Endothelial cell of umbilical vein (primary cell): ENCODE measurements around the gene RAB3IL1. TPM values are rescaled to one million over a fixed set of nuclear protein-coding genes. Genes with fewer than 3 reads are reported as not detected.

ENCODE experiments used
- BruUV-seq: library from RNA; stranded (reverse); fragments of 400-500 nt; replicated peaks from 2 replicates; lab custom pipeline; 2021; lab: Mats Ljungman, UMichigan
- CTCF ChIA-PET: fragments of 300-600, 350-600 bp; sonication (Branson Sonifier 250); formaldehyde crosslinking; loops from one replicate; lab custom pipeline; 2021; ENCODE audit warnings: antibody characterized with exemption, inconsistent platforms; lab: Charles Lee
- POLR2A ChIA-PET: fragments of 300-600, 350-600 bp; sonication (Branson Sonifier 250); formaldehyde crosslinking; loops from one replicate; lab custom pipeline; 2021; ENCODE audit warnings: antibody characterized with exemption, inconsistent platforms; lab: Charles Lee
- DNase-seq: peaks from one replicate; pipeline ENCODE4 v3.0.0-alpha.2; 2011; ENCODE audit warnings: low read depth, low spot score
- FAIRE-seq: peaks from 2 replicates; lab custom pipeline; 2011; peaks lifted over from hg19 to GRCh38; lab: Jason Lieb, UNC
- H2AFZ ChIP-seq: 2 replicates; pipeline ENCODE4 v1.6.0; 2012; ENCODE audit warnings: low read depth, low read length, control low read depth, inconsistent platforms
- H3K27ac ChIP-seq: 2 replicates; pipeline ENCODE4 v1.5.1; 2011; ENCODE audit warnings: low read depth, mild to moderate bottlenecking, control low read depth, low read length, moderate library complexity; ENCODE audit not compliant: insufficient read depth
- H3K27me3 ChIP-seq, 2 experiments: 2 replicates each; pipeline versions ENCODE4 v1.6.0 to v1.6.1; 2011; ENCODE audit warnings: low read length in 2 of 2, mixed read lengths in 1 of 2; ENCODE audit not compliant: control insufficient read depth in 2 of 2, insufficient read depth in 2 of 2
- H3K36me3 ChIP-seq, 2 experiments: 2 replicates in 1 of 2; 3 replicates in 1 of 2; pipeline ENCODE4 v1.5.1; 2011; ENCODE audit warnings: low read length in 2 of 2, mild to moderate bottlenecking in 1 of 2, moderate library complexity in 1 of 2; ENCODE audit not compliant: control insufficient read depth in 2 of 2, insufficient read depth in 2 of 2; ENCODE audit errors: extremely low read depth in 1 of 2
- H3K4me1 ChIP-seq: 3 replicates; pipeline ENCODE4 v1.5.1; 2011; ENCODE audit warnings: mild to moderate bottlenecking, low read length; ENCODE audit not compliant: control insufficient read depth, insufficient read depth; ENCODE audit errors: extremely low read depth
- H3K4me2 ChIP-seq: 2 replicates; pipeline ENCODE4 v1.6.1; 2011; ENCODE audit warnings: low read length, control low read depth, mixed read lengths; ENCODE audit not compliant: insufficient read depth
- H3K4me3 ChIP-seq, 3 experiments: fragments of 200-600 bp in 1 of 3; sonication (generic), shearing (Covaris generic) in 1 of 3; replicated peaks in 1 of 3; 2 replicates each; pipeline ENCODE4 v1.5.1; 2011 to 2016; ENCODE audit warnings: control low read depth in 3 of 3, low read length in 3 of 3, mild to moderate bottlenecking in 2 of 3, inconsistent platforms in 1 of 3, low read depth in 1 of 3, moderate library complexity in 1 of 3; ENCODE audit not compliant: insufficient read depth in 1 of 3
- H3K79me2 ChIP-seq: 2 replicates; pipeline ENCODE4 v1.6.0; 2012; ENCODE audit warnings: low read length, inconsistent platforms; ENCODE audit not compliant: control insufficient read depth, insufficient read depth
- H3K9ac ChIP-seq: replicated peaks from 2 replicates; pipeline ENCODE3; 2011; ENCODE audit warnings: low read length, control low read depth; ENCODE audit not compliant: insufficient read depth; ENCODE audit errors: extremely low read depth
- H3K9me1 ChIP-seq: replicated peaks from 3 replicates; pipeline ENCODE4 v1.6.0; 2011; ENCODE audit warnings: mild to moderate bottlenecking, low read length; ENCODE audit not compliant: control insufficient read depth, insufficient read depth; ENCODE audit errors: extremely low read depth
- H3K9me3 ChIP-seq: replicated peaks from 2 replicates; pipeline ENCODE4 v1.5.1; 2012; ENCODE audit warnings: low read length, inconsistent platforms; ENCODE audit not compliant: control insufficient read depth, insufficient read depth
- H4K20me1 ChIP-seq: replicated peaks from 2 replicates; pipeline ENCODE3; 2011; ENCODE audit warnings: mild to moderate bottlenecking, low read length; ENCODE audit not compliant: control insufficient read depth, insufficient read depth; ENCODE audit errors: extremely low read depth
- CTCF ChIP-seq, 2 donors: IDR thresholded peaks; 1 replicate in 1 of 2; 2 replicates in 1 of 2; pipeline ENCODE4 v1.5.1; 2011; ENCODE audit warnings: low read length in 2 of 2, mild to moderate bottlenecking in 2 of 2, moderate library complexity in 2 of 2, control low read depth in 1 of 2, inconsistent platforms in 1 of 2, low read depth in 1 of 2; ENCODE audit not compliant: insufficient read depth in 1 of 2; ENCODE audit errors: extremely low read depth in 1 of 2
- EZH2 ChIP-seq: IDR thresholded peaks from 2 replicates; pipeline ENCODE4 v1.6.1; 2012; ENCODE audit warnings: borderline replicate concordance, low read depth, mild to moderate bottlenecking, moderate library complexity, low read length, inconsistent platforms; ENCODE audit not compliant: severe bottlenecking
- FOS ChIP-seq: IDR thresholded peaks from 2 replicates; pipeline ENCODE4 v1.6.1; 2011; ENCODE audit warnings: mild to moderate bottlenecking, low read length, moderate library complexity, borderline replicate concordance; ENCODE audit not compliant: insufficient read depth
- GATA2 ChIP-seq: IDR thresholded peaks from 2 replicates; pipeline ENCODE4 v1.7.0; 2011; ENCODE audit warnings: low read depth, mild to moderate bottlenecking, moderate library complexity, mixed read lengths, low read length; ENCODE audit not compliant: insufficient read length, insufficient read depth
- JUN ChIP-seq: IDR thresholded peaks from 2 replicates; pipeline ENCODE4 v1.6.1; 2011; ENCODE audit warnings: borderline replicate concordance, low read depth; ENCODE audit not compliant: insufficient read length, insufficient read depth
- MYC ChIP-seq: IDR thresholded peaks from one replicate; pipeline ENCODE4 v1.6.1; 2011; ENCODE audit warnings: mild to moderate bottlenecking, low read depth, low read length
- POLR2A ChIP-seq: IDR thresholded peaks from 2 replicates; pipeline ENCODE4 v1.6.1; 2012; ENCODE audit warnings: low read depth, mild to moderate bottlenecking, control low read depth, low read length
- POLR2AphosphoS5 ChIP-seq: IDR thresholded peaks from 2 replicates; pipeline ENCODE4 v1.6.1; 2012; ENCODE audit warnings: low read depth, mild to moderate bottlenecking, control low read depth, low read length, moderate library complexity; ENCODE audit not compliant: insufficient read depth
- dilution Hi-C: fragments of 300-500 bp; cut with MboI; formaldehyde crosslinking; loops from one replicate; pipeline ENCODE4 v1.15.0; 2019; ENCODE audit warnings: low sequenced_read_pairs; ENCODE audit not compliant: extremely low pct_ligation_motif_present
- intact Hi-C: fragments of 100-400 bp; cut with micrococcal nuclease; formaldehyde crosslinking; loops from one replicate; pipeline ENCODE4 v1.10.0; 2022
- polyA plus RNA-seq, 4 experiments: library from polyadenylated mRNA; depleted of rRNA in 3 of 4; stranded (reverse) in 3 of 4; unstranded in 1 of 4; fragments of >200 nt; gene quantifications; 2 replicates each; pipeline versions ENCODE4 v1.2.1 to v1.2.3, GENCODE V29; 2011 to 2012; ENCODE audit warnings: missing spikeins in 1 of 4
- total RNA-seq: library from RNA; stranded (reverse); gene quantifications from 2 replicates; pipeline ENCODE4 v1.2.3, GENCODE V29; 2021
- TF ChIP-seq, protein P1 (sequence below): IDR thresholded peaks from 2 replicates; pipeline ENCODE4 v1.6.1; 2011; ENCODE audit not compliant: insufficient read depth, insufficient read length

The RAB3IL1 gene
- total and polyA plus RNA-seq, 2 donors (not counting 3 experiments of a cell fraction or from before 2014, with no cell fraction given), result 1.8 to 3.6 TPM

DNA sequence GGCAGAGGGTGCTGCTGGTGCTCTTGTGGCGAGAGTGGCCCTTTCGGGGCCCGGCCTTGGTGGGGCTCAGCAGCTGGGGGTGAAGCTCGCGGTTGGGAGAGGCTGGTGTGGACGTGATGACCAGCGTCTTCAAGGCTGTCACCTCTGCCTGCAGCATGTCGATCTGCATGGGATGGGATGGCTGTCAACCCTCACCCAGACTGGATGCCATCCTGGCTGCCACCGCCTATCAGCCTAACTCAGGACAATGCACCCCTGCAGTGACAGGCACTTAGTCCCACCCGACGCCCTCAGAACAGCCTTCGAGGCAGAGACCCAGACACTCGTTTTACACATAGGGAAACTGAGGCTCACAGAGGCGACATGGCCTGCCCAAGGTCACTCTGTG is 10.8 kb downstream of the RAB3IL1 start:
- ChIA-PET POLR2A (no interaction called here), CTCF (interaction anchor here (0.6 to 16.0 kb wide), 5 partner anchors 8 to 202 kb away, joined by 3 to 416 read pairs (median 7); no protein-coding TSS in a partner anchor)
- H3K9me3 ChIP-seq, result no peaks in the 10 kb centered on the region
- no peaks in the 10 kb centered on the region for H3K27me3 ChIP-seq
- no peak overlapping the region for H3K4me2 ChIP-seq
- no peak overlapping the region for H3K4me3 ChIP-seq
- TF ChIP-seq MYC (no peak), POLR2A (no peak), JUN (no peak), FOS (no peak), CTCF (IDR thresholded peaks at IDR 0.05; ENCODE audit: extremely low read depth in 1 of 2, insufficient read depth in 1 of 2, low read depth in 1 of 2, low read length in 2 of 2) (no peak), POLR2AphosphoS5 (no peak), EZH2 (no peak), GATA2 (no peak)
- TF ChIP-seq, protein P1, sequence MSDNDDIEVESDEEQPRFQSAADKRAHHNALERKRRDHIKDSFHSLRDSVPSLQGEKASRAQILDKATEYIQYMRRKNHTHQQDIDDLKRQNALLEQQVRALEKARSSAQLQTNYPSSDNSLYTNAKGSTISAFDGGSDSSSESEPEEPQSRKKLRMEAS, result no peak
- dilution Hi-C loops, result no loop called here
- FAIRE-seq (no peak), DNase-seq (no peak)
- no peaks in the 10 kb centered on the region for H3K4me1 ChIP-seq
- BruUV-seq, result no TSS peak
- H4K20me1 ChIP-seq, result no peaks in the 10 kb centered on the region
- intact Hi-C loops, result no loop called here
- H3K27ac ChIP-seq, result no peak overlapping the region
- no peaks in the 10 kb centered on the region for H3K9me1 ChIP-seq
- H2AFZ ChIP-seq, result no peak overlapping the region
- no peaks in the 10 kb centered on the region for H3K36me3 ChIP-seq
- no peak overlapping the region for H3K9ac ChIP-seq
- no peaks in the 10 kb centered on the region for H3K79me2 ChIP-seq
